Esophagus squamous epithelium (tissue), 5 donors: Measurements from ENCODE around the gene GALNT15. TPM values are rescaled to one million over a fixed set of nuclear protein-coding genes. Genes with fewer than 3 reads are reported as not detected.

Experiments used
- DNase-seq: peaks from one replicate; lab custom pipeline; 2025; lab: John Stamatoyannopoulos, UW
- H3K27ac ChIP-seq, 4 donors: fragments of 200-600 bp; sonication (generic); one replicate each; pipeline ENCODE4 v1.5.1; 2016 to 2019; ENCODE audit warnings: mild to moderate bottlenecking in 1 of 4
- H3K27me3 ChIP-seq, 4 donors: fragments of 200-600 bp; sonication (generic); 1 replicate in 3 of 4; 2 replicates in 1 of 4; pipeline versions ENCODE4 v1.5.1 to v1.6.0; 2017 to 2021; ENCODE audit warnings: antibody characterized with exemption in 1 of 4
- H3K36me3 ChIP-seq, 3 donors: fragments of 200-600 bp; sonication (generic); one replicate each; pipeline ENCODE4 v1.5.1; 2016 to 2019
- H3K4me1 ChIP-seq, 3 donors: fragments of 200-600 bp; sonication (generic); one replicate each; pipeline ENCODE4 v1.5.1; 2017 to 2019
- H3K4me3 ChIP-seq, 4 donors: fragments of 200-600 bp; sonication (generic); 1 replicate in 3 of 4; 2 replicates in 1 of 4; pipeline ENCODE4 v1.5.1; 2016 to 2019; ENCODE audit warnings: mild to moderate bottlenecking in 2 of 4, moderate library complexity in 1 of 4
- H3K9me3 ChIP-seq, 3 donors: fragments of 200-600 bp; sonication (generic); one replicate each; pipeline ENCODE4 v1.5.1; 2016 to 2019
- POLR2A ChIP-seq, 4 donors: fragments of 450-650 bp; IDR thresholded peaks; one replicate each; pipeline ENCODE4 v1.6.1; 2017; ENCODE audit warnings: antibody characterized with exemption in 4 of 4, mild to moderate bottlenecking in 4 of 4, moderate library complexity in 3 of 4
- WGBS, 2 donors: methylation state at CpG; one replicate each; pipeline ENCODE4 v1.1.5; 2018; 5-methylcytosine and 5-hydroxymethylcytosine counted together
- intact Hi-C: fragments of 100-400 bp; cut with DNase I; formaldehyde crosslinking; loops from one replicate; pipeline ENCODE4 v1.15.0; 2022
- total RNA-seq, 4 donors: library from RNA; depleted of rRNA; stranded (reverse); fragments of >200 nt; gene quantifications; one replicate each; pipeline ENCODE4 v1.1.0, GENCODE V29; 2016
- TF ChIP-seq, protein P1 (sequence below), 6 experiments: fragments of 450-650 bp in 4 of 6; fragments of 200-600 bp in 2 of 6; sonication (generic) in 2 of 6; IDR thresholded peaks; one replicate each; pipeline ENCODE4 v1.5.1; 2016 to 2019; ENCODE audit warnings: antibody characterized with exemption in 6 of 6, mild to moderate bottlenecking in 4 of 6, moderate library complexity in 4 of 6
- donor health status: DM: yes; HTN: yes; CAD: no.

Gene GALNT15
- total RNA-seq, 4 donors from 2014 or later = 4.6 to 117 (median 35.6) TPM

DNA sequence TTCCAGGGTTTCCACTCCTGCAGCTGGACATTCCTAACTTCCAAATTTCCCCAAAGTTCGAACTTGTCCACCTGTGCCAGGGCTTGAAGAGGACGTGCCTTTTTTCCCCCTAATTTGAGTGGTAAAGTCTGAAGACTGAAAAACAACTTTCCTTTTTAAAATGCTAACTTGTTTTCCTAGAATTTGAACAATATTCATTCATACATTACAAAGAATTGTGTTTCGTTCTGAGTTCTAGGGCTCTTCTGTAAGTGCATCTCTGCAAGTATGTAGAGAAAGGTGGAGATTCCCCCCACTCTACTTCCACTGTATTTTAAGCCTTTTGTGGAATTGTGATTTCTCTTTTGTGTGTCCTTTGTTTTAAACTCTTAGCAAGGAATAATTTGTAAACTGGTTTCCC is 80.8 kb downstream of the GALNT15 start:
- Histone ChIP-seq H3K9me3 (no peaks in the 10 kb centered on the region), H3K4me1 (peaks cover 0 to 9% (median 5%) of the 10 kb centered on the region in 3 donors), H3K4me3 (no peak overlapping the region), H3K27ac (no peak overlapping the region), H3K36me3 (peaks cover 0 to 21% (median 0%) of the 10 kb centered on the region in 3 donors), H3K27me3 (no peaks in the 10 kb centered on the region)
- intact Hi-C loops = no loop called here
- DNase-seq = no peak
- WGBS, 2 donors = 77 to 80% methylated on average over 3 of the region's 3 CpGs
- no peak for TF ChIP-seq POLR2A (IDR thresholded peaks at IDR 0.05)
- TF ChIP-seq, protein P1, sequence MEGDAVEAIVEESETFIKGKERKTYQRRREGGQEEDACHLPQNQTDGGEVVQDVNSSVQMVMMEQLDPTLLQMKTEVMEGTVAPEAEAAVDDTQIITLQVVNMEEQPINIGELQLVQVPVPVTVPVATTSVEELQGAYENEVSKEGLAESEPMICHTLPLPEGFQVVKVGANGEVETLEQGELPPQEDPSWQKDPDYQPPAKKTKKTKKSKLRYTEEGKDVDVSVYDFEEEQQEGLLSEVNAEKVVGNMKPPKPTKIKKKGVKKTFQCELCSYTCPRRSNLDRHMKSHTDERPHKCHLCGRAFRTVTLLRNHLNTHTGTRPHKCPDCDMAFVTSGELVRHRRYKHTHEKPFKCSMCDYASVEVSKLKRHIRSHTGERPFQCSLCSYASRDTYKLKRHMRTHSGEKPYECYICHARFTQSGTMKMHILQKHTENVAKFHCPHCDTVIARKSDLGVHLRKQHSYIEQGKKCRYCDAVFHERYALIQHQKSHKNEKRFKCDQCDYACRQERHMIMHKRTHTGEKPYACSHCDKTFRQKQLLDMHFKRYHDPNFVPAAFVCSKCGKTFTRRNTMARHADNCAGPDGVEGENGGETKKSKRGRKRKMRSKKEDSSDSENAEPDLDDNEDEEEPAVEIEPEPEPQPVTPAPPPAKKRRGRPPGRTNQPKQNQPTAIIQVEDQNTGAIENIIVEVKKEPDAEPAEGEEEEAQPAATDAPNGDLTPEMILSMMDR (IDR thresholded peaks at IDR 0.05) = no peak

DNA sequence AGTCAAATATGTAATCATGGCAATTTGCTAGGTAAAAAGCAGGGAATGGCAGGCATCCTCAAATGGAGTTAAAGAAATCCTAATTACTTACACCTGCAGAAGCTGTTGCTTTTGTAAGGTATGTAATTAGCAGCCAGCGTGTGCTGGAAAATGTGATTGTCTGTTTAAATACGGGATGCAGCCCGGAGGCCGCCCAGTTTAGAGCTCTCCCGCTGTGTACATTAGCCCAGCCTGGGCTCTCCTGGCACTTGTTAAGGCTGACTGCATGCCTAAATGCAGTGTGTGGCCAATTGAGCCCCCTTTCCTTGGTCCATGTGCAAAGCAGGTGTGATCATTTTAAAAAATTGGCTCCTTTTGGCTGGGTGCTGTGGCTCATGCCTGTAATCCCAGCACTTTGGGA is 81.2 kb downstream of the GALNT15 start:
- no peaks in the 10 kb centered on the region for H3K9me3 ChIP-seq
- peaks cover 0 to 25% (median 0%) of the 10 kb centered on the region in 3 donors for H3K36me3 ChIP-seq
- H3K27me3 ChIP-seq = no peaks in the 10 kb centered on the region
- 89 to 91% methylated on average over 5 of the region's 5 CpGs for WGBS, 2 donors
- H3K4me1 ChIP-seq = peaks cover 0 to 9% (median 5%) of the 10 kb centered on the region in 3 donors
- DNase-seq = no peak
- TF ChIP-seq POLR2A (IDR thresholded peaks at IDR 0.05) = no peak
- TF ChIP-seq, protein P1 (IDR thresholded peaks at IDR 0.05) = no peak
- intact Hi-C loops = no loop called here
- H3K4me3 ChIP-seq = no peak overlapping the region
- no peak overlapping the region for H3K27ac ChIP-seq

DNA sequence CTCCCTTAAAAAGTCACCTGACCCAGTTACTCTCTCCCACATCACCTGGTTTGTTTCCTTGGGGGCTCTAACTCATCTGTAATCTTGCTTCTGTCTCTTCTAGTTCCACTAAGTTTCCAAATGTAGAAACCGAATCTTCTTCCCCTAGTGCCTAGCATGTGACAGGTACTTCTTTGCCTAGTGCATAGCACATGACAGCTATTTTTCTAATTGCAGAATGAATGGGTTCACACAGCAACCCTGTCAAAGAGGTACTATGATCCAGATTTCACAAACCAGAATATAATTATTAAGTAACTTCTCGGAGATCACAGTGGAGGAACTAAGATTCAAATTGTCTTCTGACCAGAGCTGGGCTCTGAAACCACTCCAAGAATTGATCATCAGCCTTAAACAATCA is 82.8 kb downstream of the GALNT15 start:
- Histone ChIP-seq H3K4me3 (no peak overlapping the region), H3K27me3 (no peaks in the 10 kb centered on the region), H3K9me3 (no peaks in the 10 kb centered on the region), H3K36me3 (peaks cover 0 to 31% (median 0%) of the 10 kb centered on the region in 3 donors), H3K27ac (no peak overlapping the region), H3K4me1 (peaks cover 0 to 14% (median 5%) of the 10 kb centered on the region in 3 donors)
- no peak for DNase-seq
- TF ChIP-seq, protein P1 (IDR thresholded peaks at IDR 0.05) = no peak
- no peak for TF ChIP-seq POLR2A (IDR thresholded peaks at IDR 0.05)
- WGBS, 2 donors = 87 to 92% methylated on average over 2 of the region's 2 CpGs
- intact Hi-C loops = no loop called here

DNA sequence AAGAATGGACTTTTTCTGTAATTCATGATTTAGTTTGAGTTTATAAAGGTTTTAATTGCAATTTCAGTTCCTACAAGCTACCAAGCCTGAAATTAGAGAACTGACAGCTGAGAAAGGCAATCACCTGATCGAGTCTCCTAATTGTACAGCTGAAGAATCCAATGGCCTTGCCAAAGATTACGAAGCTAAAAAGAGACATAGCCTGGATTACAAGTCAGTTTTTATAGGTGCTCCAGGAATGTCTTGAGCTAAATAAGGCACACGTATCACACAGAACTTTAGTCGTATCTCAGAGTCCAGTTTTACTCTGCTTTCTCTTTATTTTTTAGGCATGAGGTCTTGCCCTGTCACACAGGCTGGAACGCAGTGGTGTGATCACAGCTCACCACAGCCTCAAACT is 83.7 kb downstream of the GALNT15 start:
- Histone ChIP-seq H3K9me3 (no peaks in the 10 kb centered on the region), H3K27me3 (no peaks in the 10 kb centered on the region), H3K27ac (no peak overlapping the region), H3K36me3 (peaks cover 0 to 31% (median 0%) of the 10 kb centered on the region in 3 donors), H3K4me3 (no peak overlapping the region), H3K4me1 (peaks cover 0 to 19% (median 3%) of the 10 kb centered on the region in 3 donors)
- DNase-seq = no peak
- intact Hi-C loops = no loop called here
- TF ChIP-seq, protein P1 (IDR thresholded peaks at IDR 0.05) = no peak
- TF ChIP-seq POLR2A (IDR thresholded peaks at IDR 0.05) = no peak
- 73 to 80% methylated on average over 5 of the region's 5 CpGs for WGBS, 2 donors

DNA sequence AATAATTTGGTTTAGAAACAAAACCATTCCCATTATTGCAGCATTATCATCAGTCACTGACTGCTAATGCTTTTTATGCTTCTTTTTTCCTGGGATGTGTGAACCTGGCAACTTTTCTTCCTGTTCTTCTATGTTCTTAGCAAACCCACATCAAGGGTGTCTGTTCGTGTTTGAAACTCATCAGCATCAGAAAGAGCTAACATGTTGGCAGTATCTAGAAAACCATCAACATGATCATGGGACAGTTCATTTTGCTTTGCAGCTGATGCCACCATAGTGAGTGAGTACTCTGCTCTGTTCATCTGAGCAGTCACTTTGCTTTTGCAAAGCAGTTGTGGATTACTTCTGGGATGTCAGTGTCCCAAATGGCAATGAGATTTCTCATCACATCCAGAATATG is 84.4 kb downstream of the GALNT15 start:
- no peak for TF ChIP-seq POLR2A (IDR thresholded peaks at IDR 0.05)
- TF ChIP-seq, protein P1 (IDR thresholded peaks at IDR 0.05) = no peak
- no peaks in the 10 kb centered on the region for H3K27me3 ChIP-seq
- H3K36me3 ChIP-seq = peaks cover 0 to 31% (median 0%) of the 10 kb centered on the region in 3 donors
- DNase-seq = no peak
- intact Hi-C loops = no loop called here
- H3K4me3 ChIP-seq = no peak overlapping the region
- no peaks in the 10 kb centered on the region for H3K9me3 ChIP-seq
- peaks cover 3 to 20% (median 4%) of the 10 kb centered on the region in 3 donors for H3K4me1 ChIP-seq
- WGBS, 2 donors = 71 to 73% methylated on average over 1 of the region's 1 CpG
- no peak overlapping the region for H3K27ac ChIP-seq
